CD1c-positive myeloid dendritic cell (primary cell): ENCODE data around the gene FAM184B.
"Not testable (repeated sequence)": the region's sequence is repeated elsewhere in the genome, so short reads cannot be mapped to it uniquely, and the experiment has no call there.

Experiments
- DNase-seq: peaks from one replicate; pipeline ENCODE4 v3.0.0-alpha.2; 2016; ENCODE audit errors: extremely low spot score

The FAM184B gene

DNA sequence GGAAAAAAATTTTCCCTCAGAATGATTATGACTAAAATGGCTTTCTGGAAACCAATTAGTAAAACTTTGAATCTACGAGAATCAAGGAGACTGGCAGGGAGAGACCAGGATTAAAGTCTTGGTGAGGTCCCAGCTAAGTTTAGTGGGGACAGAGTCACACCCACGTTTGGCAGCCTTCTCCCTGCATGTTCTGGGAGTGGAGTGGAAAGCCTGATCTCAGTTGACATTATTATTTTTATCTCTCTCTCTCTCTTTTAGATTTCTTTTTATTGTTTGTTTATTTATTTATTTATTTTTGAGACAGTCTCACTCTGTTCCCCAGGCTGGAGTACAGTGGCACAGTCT, 99.2 kb downstream of the FAM184B start:
- no peak for DNase-seq

DNA sequence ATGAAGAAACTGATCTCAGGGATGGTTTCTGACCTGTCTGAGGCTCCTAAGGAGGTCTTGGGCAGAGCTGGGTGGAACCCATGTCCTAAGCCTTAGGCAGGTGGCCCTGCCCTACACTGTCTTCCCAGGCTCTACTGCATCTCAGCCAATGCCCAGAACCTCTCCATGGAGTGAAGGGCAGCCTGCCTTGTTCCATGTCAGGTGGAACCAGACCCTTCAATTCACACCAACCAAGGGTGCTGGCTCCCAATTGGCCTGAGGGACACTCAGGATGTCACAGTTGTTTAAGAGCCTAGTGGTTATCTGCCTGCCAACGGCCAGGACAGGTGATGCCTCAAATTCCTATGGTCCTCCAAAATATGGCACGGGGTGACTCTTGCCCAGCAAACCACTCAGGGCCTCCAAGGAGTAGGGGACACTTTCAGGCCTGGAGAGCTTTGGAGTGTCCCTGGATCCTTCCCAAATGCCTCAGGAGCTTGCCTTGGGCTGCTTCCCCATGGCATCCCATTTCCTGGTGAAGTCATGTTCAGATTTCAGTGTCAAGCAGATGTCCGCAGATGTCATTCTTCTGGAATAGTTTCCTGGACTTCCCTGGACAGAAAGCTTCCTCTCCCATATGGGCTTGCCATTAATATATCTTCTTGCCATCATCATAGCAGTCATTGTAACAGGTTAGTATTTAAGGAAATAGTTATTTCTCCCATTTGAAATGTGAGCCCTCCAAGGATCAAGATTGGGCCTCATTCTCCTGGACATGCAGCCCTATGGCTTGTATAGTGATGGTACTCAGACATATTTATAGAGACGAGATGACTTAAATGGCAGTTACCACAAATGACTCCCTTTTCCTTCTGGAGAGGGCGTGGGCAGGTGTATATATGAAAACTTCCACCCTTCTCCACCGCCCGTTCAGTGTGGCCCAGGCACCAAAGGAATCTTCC, 99.9 kb downstream of the FAM184B start:
- DNase-seq: no peak

DNA sequence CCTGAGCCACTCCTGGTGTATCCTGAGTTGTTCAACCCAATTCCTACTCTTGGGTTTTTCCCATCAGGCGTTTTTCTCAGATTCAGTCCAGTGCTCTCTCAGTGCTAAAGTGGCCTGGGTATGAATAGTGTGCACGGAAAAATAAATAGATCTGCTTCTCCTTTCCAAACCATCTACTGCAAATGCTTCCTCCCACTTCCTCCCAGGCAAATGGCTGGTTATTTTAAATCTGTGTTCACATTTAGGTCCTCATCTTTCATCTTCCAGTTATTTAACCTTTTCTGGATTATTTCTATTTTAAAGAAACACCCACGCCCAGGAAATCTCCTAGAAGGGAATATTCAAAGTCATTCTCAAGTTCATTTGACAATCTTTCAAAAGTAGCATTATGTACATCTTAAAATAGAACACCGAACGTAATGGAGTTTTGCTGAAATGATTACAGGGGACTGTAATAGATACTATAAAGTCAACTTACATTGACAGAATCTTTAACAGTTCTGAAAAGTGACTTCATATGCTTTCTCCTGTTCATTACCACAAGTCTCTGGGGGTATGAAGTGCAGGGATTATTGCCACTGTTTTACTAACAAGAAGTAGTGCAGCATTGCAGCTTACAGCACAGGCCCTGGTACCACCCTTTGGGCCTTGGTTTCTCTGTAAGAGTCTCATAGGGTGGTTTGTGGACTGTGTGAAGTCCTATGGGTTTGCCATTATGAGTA, 100.7 kb downstream of the FAM184B start:
- DNase-seq: no peak

DNA sequence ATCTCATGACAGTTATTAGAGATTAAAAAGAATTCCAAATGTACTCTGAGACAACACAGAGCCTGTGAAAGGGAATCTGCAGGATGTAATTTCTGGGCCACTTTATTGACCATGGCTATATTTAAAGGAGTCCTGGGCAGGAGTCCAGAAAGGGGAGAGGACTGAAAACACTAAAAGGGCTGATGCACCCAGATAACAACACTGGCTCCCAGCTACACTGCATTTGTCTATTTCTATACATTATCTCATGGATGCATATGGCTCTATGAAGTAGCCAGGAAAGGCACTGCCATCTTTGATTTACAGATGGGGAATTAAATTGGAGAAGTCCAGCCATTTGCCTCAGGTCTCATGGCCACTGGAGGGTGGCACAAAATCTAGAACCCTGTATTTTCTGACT, 111.0 kb downstream of the FAM184B start:
- no peak for DNase-seq

DNA sequence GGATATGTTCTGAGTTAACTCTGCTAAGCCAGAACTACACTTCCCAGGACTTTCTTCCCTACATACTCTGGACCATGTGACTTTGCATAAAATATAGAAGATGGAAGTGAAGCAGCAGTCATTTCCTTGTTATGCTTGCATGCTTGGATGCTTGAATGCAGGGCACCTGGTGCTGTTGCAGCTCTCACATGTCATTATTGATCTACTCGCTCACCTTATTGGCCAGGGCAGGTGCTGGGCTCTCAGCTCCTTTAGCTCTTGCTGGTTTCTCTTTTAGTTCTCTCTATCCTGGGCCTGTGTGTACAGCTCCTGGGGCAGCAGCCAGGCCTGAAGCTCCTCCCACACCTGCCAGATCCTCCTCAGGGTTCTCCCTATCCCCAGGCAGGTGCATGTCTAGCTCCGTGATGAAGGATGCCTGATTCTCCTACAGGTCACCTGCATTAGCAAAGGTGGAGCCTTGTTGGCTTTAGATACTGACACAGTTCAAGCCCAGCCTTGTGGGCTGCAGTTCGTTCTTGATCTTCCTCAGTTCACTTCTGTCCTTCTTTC, 113.7 kb downstream of the FAM184B start:
- DNase-seq: no peak

DNA sequence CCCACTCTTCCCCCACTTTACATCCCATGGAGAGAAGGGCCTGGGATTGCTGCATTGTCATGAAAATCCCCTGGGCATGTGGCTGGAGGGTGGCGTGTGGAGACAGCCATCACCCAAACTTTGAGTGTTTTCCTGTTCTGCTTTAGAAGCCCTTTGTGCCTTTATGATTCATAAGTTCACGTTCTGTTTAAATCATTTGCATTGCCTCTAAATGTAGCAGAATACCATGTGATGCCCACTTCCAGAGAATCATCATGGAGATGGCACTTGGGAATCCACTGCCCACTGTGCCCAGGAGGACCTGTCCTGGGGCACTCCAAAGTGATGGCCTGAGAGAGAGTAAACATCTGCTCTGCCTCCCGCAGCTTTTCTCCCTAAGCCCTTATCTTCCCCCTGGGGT, 114.2 kb downstream of the FAM184B start:
- peak; percentile 18 for DNase-seq

DNA sequence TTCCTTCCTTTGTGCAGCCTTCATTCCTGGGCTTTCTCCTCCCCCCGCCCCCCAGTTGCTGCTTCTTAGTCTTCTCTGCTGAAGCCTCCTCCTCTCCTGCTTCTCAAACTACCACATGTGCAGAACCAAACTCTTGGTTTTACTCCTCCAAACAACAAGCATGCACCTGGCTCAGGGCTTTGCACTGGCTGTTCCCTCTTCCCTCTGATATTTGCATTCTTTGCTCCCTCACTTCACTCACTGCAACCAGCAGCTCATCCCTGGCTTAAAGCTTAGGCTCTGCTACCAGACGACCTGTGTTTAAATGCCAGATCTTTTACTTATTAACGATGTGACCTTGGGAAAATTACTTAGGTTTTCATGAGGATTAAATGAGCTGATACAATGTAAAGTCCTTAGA, 115.6 kb downstream of the FAM184B start:
- DNase-seq: no peak

DNA sequence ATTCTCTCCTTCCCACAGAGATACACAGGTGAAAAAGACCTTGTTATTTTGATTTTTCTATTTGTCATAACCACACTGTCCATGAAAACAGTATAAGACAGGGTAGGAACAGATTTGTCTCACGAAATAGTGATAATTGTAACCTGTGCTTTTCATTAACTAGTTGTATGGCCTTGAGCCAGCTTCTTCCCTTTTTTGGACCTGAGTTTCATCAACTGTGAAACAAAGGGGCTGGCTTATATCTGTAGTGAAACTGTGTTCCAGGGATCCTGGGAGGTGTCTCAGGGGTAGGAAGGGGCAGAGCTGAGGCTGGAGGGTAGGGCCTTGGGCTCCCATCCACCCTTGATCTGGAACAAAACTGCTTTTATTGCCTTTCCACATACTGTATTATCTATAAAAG, 116.1 kb downstream of the FAM184B start:
- no peak for DNase-seq

DNA sequence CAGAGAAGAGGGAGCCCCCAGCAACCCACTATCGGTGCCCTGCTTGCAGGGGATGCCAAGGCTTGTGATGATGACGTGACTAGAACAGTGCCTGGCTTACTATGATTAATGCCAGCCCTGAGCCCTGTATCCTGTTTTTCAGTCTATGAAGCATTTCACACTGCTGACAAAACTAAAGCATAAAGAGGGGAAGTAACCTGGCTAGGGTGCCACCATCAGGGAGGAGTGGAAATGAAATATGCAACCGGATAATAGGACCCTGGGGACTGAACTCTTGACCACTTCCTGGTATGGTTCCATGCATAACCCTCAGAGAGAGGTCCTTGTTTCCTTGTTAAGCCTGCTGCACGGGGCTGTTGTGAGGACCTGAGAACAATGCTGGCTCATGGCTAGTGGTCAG, 116.7 kb downstream of the FAM184B start:
- peak; percentile 52 for DNase-seq

DNA sequence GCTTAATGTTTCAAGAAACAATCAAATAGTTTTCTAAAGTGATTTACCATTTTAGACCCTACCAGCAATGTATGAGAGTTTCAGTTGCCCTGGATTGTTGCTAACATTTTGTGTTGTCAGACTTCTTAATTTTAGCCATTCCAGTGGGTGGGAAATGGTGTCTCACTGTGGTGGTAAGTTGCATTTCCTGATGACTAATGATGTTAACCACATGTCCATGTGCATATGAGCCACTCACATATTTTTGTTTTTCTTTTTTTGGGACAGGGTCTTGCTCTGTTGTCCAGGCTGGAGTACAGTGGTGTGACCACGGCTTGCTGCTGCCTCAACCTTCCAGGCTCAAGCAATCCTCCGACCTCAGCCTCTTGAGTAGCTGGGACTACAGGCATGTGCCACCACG, 118.7 kb downstream of the FAM184B start:
- DNase-seq: peak; percentile 42

DNA sequence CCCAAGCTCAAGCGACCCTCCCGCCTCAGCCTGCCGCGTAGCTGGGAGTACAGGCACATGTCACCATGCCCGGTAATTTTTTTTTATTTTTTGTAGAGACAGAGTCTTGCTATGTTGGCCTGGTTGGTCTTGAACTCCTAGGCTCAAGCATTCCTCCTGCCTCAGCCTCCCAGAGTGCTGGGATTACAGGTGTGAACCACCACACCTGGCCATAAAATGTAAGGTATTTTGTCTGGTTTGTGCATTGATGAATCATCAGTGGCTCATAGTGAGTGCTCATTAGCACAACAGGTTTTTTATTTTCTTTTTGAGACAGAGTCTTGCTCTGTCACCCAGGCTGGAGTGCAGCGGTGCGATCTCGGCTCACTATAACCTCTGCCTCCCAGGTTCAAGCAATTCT, 122.2 kb downstream of the FAM184B start:
- DNase-seq: not testable (repeated sequence)

DNA sequence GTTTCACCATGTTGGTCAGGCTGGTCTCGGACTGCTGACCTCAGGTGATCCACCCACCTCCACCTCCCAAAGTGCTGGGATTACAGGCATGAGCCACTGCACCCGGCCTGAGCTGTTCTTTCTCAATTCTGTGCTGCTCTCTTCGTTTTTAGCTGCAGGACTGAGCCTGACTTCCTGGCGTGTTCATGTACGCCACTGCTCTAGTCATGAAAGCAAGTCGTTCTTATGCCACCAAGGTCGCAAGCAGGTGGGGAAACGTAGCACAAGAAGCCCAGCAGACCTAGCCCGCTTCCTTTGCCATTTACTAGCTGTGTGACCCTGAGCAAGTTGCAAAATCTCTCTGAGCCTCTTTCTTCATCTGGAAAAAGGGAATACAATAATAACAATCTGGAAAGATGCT, 123.6 kb downstream of the FAM184B start:
- DNase-seq: no peak

DNA sequence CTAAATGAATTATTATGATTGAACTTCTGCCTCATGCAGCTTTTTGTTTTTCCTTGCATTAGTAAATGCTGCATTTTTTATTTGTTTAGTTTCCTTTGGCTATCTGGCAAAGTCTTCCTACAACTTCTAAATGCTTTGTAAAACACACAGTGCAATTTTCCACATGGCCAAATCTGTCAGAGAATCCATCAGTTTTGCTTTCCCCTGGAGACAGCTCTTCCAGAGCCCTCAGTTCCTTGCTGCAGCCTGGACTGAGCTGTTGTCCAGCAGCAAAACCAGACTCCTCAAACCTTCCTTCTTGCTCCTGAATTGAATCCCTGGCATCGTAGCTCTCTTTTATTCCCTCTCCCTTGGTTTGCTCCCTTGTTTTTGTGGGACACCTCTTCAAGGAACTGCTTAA, 124.3 kb downstream of the FAM184B start:
- DNase-seq: no peak

DNA sequence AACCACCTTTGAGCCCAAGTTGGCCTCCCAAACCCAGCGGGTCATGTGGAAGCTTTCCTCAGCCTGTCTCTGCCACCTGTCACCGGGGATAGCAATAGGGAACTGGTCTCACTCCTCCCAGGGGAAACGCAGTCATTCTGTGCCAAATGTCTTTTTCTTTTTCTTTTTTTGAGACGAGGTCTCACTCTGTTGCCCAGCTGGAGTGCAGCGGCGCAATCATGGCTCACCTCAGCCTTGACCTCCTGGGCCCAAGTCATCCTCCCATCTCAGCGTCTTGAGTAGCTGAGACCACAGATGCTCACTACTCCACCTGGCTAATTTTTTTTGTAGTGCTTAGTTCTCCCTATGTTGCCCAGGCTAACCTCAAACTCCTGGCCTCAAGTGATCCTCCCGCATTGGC, 126.7 kb downstream of the FAM184B start:
- no peak for DNase-seq

DNA sequence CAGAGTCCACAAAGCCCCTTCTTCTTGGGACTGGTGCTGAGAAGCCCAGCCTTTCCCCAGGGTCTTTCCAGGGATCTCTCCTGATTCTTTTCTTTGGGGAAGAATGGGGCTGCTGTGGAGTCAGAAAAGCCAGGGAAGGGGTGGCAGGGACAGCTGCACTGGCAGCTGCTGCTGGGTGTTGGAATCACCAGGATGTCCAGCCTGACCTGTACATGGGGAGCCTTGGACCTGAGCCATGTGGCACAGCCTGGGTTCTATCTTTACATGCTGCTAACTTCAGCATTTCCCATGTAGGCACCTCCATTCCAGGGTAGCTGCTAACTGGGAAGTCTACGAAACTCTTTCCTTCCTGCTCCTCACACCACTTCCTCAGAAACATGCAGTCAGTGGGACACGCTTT, 131.0 kb downstream of the FAM184B start:
- DNase-seq: no peak

DNA sequence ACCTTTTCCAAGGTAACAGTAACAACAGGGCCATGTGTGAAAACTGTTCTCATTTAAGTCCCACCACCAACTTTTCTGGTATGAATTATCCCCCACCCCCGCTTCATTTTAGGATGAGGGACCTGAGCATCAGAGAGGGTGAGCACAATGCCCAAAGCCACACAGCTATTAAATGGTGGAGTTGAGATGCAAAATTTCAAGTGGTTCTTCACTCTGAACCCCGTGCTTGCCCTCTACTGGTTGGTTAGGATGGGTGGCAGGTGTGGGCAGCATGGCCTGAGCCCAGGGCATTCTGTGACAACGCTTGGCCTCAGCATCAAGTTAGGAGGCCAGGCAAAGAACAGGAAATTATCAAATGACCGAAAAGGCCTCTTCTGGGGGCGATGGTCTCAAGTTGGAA, 133.5 kb downstream of the FAM184B start:
- no peak for DNase-seq

DNA sequence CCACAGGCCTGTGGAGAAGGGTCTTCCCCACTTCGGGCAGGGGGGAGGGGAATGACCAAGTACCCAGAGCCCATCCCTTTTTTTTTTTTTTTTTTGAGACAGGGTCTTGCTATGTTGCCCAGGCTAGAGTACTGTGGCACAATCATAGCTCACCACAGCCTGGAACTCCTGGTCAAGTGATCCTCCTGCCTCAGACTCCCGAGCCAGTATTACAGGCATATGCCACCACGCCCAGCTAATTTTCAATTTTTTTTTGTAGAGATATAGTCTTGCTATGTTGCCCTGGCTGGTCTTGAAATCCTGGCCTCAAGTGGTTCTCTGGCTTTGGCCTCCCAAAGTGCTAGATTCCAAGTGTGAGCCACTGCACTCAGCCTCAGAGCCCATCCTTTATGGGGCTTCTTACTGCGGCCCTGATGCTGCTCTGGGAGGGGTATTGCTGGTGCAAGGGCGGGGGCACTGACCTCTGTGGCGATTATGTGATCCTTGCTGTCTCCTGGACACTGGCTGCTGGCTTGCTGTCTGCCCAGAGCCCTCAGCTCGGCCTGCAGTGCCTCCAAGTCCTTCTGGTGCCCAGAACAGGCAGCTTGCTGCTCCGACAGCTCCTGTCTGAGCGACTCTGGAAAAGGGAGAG, 134.1 kb downstream of the FAM184B start:
- DNase-seq: no peak

DNA sequence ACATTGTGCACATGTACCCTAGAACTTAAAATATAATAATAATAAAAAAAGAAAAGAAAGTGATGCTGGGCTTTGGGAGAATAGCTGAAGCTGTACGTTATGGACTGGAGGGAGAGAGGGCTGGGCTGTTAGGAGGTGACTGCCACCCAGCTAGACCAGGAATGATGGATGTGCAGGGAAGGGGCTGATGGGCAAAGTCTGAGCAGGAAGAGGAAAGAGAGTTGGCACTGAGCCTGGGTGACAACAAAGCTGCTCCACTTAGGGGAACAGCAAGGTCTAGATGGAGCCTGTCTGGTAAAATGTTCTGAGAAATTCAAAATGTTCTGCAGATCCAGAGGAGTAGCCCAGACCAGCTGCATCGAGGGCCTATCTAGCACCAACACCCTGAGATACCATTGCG, 134.7 kb downstream of the FAM184B start:
- DNase-seq: no peak

DNA sequence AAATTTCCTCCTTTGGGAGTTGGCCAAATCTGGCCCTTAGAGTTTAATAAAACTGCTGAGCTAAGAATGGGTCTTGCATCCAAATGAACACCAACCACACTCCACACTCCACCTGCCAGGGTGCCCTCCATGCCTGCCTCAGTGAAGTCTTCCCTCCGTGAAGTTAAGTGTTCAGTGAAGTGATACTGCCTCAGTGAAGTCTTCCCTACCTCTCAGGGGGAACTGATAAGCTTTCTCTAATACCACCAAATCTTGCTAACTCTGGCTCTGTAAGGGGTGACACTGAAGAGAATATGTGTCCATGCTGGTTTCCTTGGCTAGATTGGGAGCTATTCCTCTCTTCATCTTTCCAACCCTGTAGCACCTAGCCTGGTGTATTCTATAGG, 139.0 kb downstream of the FAM184B start:
- no peak for DNase-seq

DNA sequence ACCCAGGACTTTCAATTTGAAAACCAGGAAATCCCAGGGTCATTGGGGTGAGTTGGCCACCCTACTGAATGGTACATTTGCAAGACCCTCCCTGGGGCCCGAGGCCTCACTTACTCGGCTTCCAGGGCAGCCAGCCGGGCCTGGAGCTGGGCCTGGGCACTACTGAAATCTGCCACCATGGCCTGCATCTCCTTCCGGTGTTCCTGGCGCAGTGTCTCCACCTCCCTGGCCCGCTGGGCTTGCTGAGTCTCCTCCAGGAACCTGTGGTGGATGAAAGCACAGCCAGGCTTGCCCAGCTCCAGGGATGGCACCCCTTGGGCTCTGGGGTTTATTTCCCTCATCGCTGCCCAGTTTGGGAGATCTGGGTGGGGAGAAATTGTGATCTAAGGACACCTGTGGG, 142.3 kb downstream of the FAM184B start:
- DNase-seq: no peak

DNA sequence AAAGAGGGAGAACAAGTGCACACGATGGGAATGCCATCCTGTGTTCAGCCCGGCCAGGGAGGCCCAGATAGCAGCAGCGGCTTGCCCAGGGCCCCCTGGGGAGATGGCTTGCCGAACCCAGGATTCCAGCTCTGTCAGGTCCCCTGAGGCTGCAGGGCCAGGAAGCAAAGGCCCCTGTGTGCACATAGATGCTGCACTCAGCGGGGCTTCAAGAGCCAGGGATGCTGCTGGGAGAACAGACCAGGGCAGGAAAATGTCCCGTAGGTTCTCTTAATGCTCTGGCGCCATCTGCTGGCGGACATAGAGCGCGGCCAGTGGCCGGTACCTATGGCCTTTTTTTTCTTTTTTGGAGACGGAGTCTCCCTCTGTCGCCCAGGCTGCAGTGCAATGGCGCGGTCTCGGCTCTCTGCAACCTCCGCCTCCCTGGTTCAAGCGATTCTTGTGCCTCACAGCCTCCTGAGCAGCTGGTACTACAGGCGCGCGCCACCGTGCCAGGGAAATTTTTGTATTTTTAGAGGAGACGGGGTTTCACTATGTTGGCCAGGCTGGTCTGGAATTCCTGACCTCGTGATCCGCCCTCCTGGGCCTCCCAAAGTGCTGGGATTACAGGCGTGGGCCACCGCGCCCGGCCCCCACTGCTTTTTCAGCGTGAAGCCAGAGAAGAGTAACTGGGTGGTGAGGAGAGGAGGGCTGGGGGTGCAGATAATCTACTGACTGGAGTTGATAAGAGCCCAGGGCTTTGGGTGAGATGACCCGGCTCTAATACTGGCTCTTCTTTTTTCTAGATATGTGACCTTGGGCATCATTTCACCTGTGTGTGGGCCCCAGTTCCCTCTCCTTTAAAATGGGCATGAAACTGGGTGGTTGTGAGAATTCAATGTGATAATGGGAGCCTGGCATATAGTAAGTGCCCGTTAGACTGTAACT, 144.5 kb downstream of the FAM184B start:
- peak; percentile 77 for DNase-seq

DNA sequence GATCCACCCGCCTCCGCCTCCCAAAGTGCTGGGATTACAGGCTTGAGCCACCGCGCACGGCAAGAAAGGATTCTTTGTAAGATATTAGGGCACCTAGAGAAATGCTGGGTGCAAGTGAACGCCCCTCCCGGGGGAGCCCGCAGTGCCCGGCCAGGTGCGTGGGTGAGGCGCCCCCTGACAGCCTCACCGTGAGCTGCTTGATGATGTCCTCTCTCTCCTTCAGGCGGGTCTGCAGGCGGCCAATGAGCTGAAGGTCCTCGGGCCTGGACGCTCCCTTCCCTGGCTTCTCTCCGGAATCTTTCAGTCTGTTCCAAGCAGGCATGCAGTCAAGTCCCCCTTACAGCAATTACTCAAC, 145.1 kb downstream of the FAM184B start:
- no peak for DNase-seq
